GM19324 (cell line): ENCODE results near the gene SMC5.

Experiments used
- ATAC-seq: cut with Tn5 transposase; IDR thresholded peaks from one replicate; pipeline ENCODE4 v1.9.1; 2021; ENCODE audit warnings: mild to moderate bottlenecking, moderate library complexity; ENCODE audit not compliant: unreplicated experiment, low FRiP score

The SMC5 gene

DNA sequence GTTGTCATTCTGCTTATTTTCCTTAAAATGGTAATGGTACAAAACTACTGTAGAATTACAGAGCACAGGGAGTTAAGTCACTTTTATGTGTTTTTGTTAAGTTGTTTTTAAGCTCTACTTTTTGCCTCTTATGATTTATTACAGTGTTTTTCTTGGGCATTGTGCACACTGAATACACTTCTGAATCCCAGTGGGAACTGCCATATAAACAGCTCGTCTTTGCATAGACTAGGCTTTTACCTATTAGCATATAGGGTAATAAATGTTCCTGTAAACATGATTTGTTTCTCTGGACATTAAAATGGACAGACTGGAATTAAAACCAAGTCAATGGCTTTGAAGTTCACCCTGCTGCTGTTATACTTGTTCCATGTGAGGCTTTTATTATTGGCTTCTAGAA, 143.4 kb downstream of the SMC5 start:
- ATAC-seq, result no peak

DNA sequence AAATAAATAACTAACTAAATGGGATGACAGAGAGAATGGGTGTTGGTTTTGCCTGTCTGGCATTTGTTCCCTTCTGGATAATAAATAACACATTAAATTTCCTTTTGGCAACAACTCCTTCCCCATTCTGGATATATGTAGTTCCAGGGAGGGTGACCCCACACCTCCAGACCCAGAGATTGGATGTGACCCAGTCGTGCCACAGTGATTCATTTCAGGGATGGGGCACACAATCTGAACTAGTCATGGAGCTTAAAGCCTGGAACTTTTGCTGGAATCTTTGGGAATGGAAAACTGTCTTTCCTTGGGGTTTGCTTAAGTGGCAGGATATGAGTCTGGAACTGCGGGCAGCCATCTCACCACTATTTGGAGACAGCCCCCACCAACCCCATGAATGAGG, 144.4 kb downstream of the SMC5 start:
- ATAC-seq, result no peak

- no peak for ATAC-seq
Observed at GRCh38 chr9:70403618-70404025, 144.8 kb downstream of the SMC5 start.

DNA sequence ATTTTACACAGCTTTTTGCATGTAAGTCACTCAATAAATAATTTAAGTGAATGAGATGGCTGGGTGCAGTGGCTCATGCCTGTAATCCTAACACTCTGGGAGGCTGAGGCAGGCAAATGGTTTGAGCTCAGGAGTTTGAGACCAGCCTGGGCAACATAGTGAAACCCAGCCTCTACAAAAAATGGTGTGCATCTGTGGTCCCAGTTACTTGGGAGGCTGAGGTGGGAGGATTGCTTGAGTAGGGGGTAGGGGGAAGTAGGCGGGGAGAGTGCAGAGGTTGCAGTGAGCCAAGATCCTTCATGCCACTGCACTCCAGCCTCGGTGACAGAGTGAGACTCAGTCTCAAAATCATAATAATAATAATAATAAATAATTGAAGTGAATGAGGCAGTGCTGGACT, 145.5 kb downstream of the SMC5 start:
- ATAC-seq, result no peak
